K562 (cell line): Measurements from ENCODE around the gene ZFAND2A. TPM values are rescaled to one million over a fixed set of nuclear protein-coding genes. Genes with fewer than 3 reads are reported as not detected.

Source experiments
- ATAC-seq: fragments of 200-7000 bp; cut with Tn5 transposase; 3 replicates; pipeline ENCODE4 v1.9.1; 2020; ENCODE audit warnings: moderate library complexity
- BruUV-seq: library from RNA; stranded (reverse); fragments of 400-500 nt; replicated peaks from 2 replicates; lab custom pipeline; 2021; lab: Mats Ljungman, UMichigan
- CTCF ChIA-PET: fragments of 300-600 bp; formaldehyde crosslinking; extraction: SDS; loops from one replicate; lab custom pipeline; 2021; ENCODE audit warnings: low intra/inter-chr PET ratio; lab: Yijun Ruan, JAX
- POLR2A ChIA-PET: fragments of 300-600, 350-650 bp; sonication (Branson Sonifier 250); formaldehyde crosslinking; extraction: SDS; loops from one replicate; lab custom pipeline; 2021; ENCODE audit warnings: antibody characterized with exemption, inconsistent platforms; lab: Yijun Ruan, JAX
- DNase-seq, 4 experiments: peaks; one replicate each; pipeline versions ENCODE4 v3.0.0 to v3.0.0-alpha.2; 2011 to 2018; ENCODE audit warnings: low spot score in 3 of 4, mixed read lengths in 3 of 4; ENCODE audit errors: extremely low read depth in 1 of 4
- FAIRE-seq: peaks from 2 replicates; lab custom pipeline; 2011; peaks lifted over from hg19 to GRCh38; lab: Jason Lieb, UNC
- H2AFZ ChIP-seq: 2 replicates; pipeline ENCODE4 v1.6.0; 2011; ENCODE audit warnings: low read depth, low read length, control low read depth, inconsistent platforms
- H3K27ac ChIP-seq: fragments of 200-600 bp; 3 replicates; pipeline ENCODE4 v1.8.0; 2011; ENCODE audit warnings: low read depth, mild to moderate bottlenecking, control low read depth, inconsistent platforms, low read length, moderate library complexity, mixed read lengths; ENCODE audit errors: extremely low read depth
- H3K27me3 ChIP-seq, 2 experiments: fragments of 300-600 bp in 1 of 2; 2 replicates in 1 of 2; 3 replicates in 1 of 2; pipeline versions ENCODE4 v1.6.0 to v1.8.0; 2011; ENCODE audit warnings: inconsistent platforms in 2 of 2, low read length in 2 of 2, mild to moderate bottlenecking in 1 of 2, mixed read lengths in 1 of 2, moderate library complexity in 1 of 2; ENCODE audit not compliant: control insufficient read depth in 2 of 2, insufficient read depth in 2 of 2
- H3K36me3 ChIP-seq: fragments of 300-600 bp; 3 replicates; pipeline ENCODE4 v1.8.0; 2011; ENCODE audit warnings: mild to moderate bottlenecking, low read length, inconsistent platforms; ENCODE audit not compliant: control insufficient read depth, insufficient read depth
- H3K4me1 ChIP-seq, 2 experiments: fragments of 200-600 bp in 1 of 2; replicated peaks in 1 of 2; 2 replicates in 1 of 2; 3 replicates in 1 of 2; pipeline versions ENCODE4 v1.5.1 to v1.8.0; 2011; ENCODE audit warnings: inconsistent platforms in 2 of 2, low read length in 2 of 2, mild to moderate bottlenecking in 1 of 2, mixed read lengths in 1 of 2, moderate library complexity in 1 of 2; ENCODE audit not compliant: control insufficient read depth in 2 of 2, insufficient read depth in 2 of 2
- H3K4me2 ChIP-seq: 2 replicates; pipeline ENCODE4 v1.6.1; 2011; ENCODE audit warnings: low read length, control low read depth, inconsistent platforms, mixed read lengths; ENCODE audit not compliant: insufficient read depth
- H3K4me3 ChIP-seq: fragments of 200-600 bp; sonication (generic), shearing (Covaris generic); 2 replicates; pipeline ENCODE4 v1.5.1; 2016; ENCODE audit warnings: control low read depth, inconsistent platforms
- H3K79me2 ChIP-seq: fragments of 200-600 bp; 3 replicates; pipeline ENCODE4 v1.8.0; 2011; ENCODE audit warnings: low read length, inconsistent platforms; ENCODE audit not compliant: control insufficient read depth, insufficient read depth
- H3K9ac ChIP-seq, 2 experiments: 2 replicates each; pipeline versions ENCODE4 v1.6.0 to v1.6.1; 2011; ENCODE audit warnings: low read depth in 2 of 2, low read length in 2 of 2, control low read depth in 1 of 2, inconsistent platforms in 1 of 2, mild to moderate bottlenecking in 1 of 2, mixed read lengths in 1 of 2; ENCODE audit not compliant: insufficient read depth in 1 of 2
- H3K9me1 ChIP-seq: one replicate; pipeline ENCODE4 v1.6.0; 2011; ENCODE audit warnings: inconsistent platforms, mild to moderate bottlenecking, low read length, moderate library complexity; ENCODE audit not compliant: control insufficient read depth, insufficient read depth
- H3K9me3 ChIP-seq: replicated peaks from 2 replicates; pipeline ENCODE4 v1.5.1; 2011; ENCODE audit warnings: low read depth, low read length, inconsistent platforms; ENCODE audit not compliant: control insufficient read depth, insufficient read depth
- H4K20me1 ChIP-seq: replicated peaks from 2 replicates; pipeline ENCODE4 v1.6.1; 2011; ENCODE audit warnings: low read length, inconsistent platforms, mixed read lengths; ENCODE audit not compliant: control insufficient read depth, insufficient read depth
- ATF3 ChIP-seq, 2 experiments: fragments of 450-650 bp in 1 of 2; sonication (generic) in 1 of 2; formaldehyde crosslinking in 1 of 2; IDR thresholded peaks in 1 of 2; conservative IDR thresholded peaks in 1 of 2; 2 replicates each; pipeline versions ENCODE4 v1.6.1 to v1.8.1; 2016 to 2023; ENCODE audit warnings: mild to moderate bottlenecking in 2 of 2, moderate library complexity in 2 of 2, inconsistent platforms in 1 of 2, missing genetic modification reagents in 1 of 2
- CLOCK ChIP-seq: fragments of 250-450 bp; sonication (Bioruptor Pico); IDR thresholded peaks from 2 replicates; pipeline ENCODE4 v1.4.0; 2020; ENCODE audit warnings: mild to moderate bottlenecking, moderate library complexity, borderline replicate concordance
- CREB3L1 ChIP-seq: fragments of 450-650 bp; IDR thresholded peaks from 2 replicates; pipeline ENCODE4 v1.6.1; 2014; ENCODE audit warnings: low read depth, mild to moderate bottlenecking, moderate library complexity, borderline replicate concordance
- EGR1 ChIP-seq: fragments of 450-650 bp; conservative IDR thresholded peaks from 2 replicates; pipeline ENCODE4 v1.6.1; 2017; ENCODE audit warnings: mild to moderate bottlenecking
- ELF1 ChIP-seq: fragments of 200-800 bp; sonication (Bioruptor generic); IDR thresholded peaks from 2 replicates; pipeline ENCODE4 v1.6.1; 2016; ENCODE audit warnings: missing genetic modification characterization, missing compliant biosample characterization
- ETV1 ChIP-seq: fragments of 450-650 bp; conservative IDR thresholded peaks from 2 replicates; pipeline ENCODE4 v1.6.1; 2016; ENCODE audit warnings: missing genetic modification characterization, control low read depth, low read depth, missing compliant biosample characterization
- HLTF ChIP-seq: fragments of 450-650 bp; IDR thresholded peaks from 2 replicates; pipeline ENCODE4 v1.6.1; 2016
- LARP7 ChIP-seq: fragments of 450-650 bp; IDR thresholded peaks from 2 replicates; pipeline ENCODE4 v1.6.1; 2016
- MNT ChIP-seq, 2 experiments: fragments of 450-650 bp; conservative IDR thresholded peaks; 2 replicates each; pipeline ENCODE4 v1.6.1; 2017; ENCODE audit warnings: mild to moderate bottlenecking in 2 of 2, moderate library complexity in 2 of 2
- POLR2A ChIP-seq: fragments of 450-650 bp; conservative IDR thresholded peaks from 2 replicates; pipeline ENCODE4 v1.6.1; 2016
- ZNF146 ChIP-seq: IDR thresholded peaks from one replicate; pipeline ENCODE4 v1.6.1; 2018; ENCODE audit warnings: missing compliant biosample characterization; ENCODE audit not compliant: unreplicated experiment
- ZNF23 ChIP-seq: fragments of 250-450 bp; sonication (Bioruptor Pico); IDR thresholded peaks from 2 replicates; pipeline ENCODE4 v1.4.0; 2020; ENCODE audit warnings: mild to moderate bottlenecking
- ZNF766 ChIP-seq: fragments of 200-800 bp; sonication (Bioruptor generic); conservative IDR thresholded peaks from 2 replicates; pipeline ENCODE4 v1.6.1; 2016; ENCODE audit warnings: missing genetic modification characterization, missing compliant biosample characterization
- WGBS: fragments of 100-300 bp; shearing (Covaris generic); methylation state at CpG from one replicate; pipeline ENCODE4 v1.1.6; 2016; ENCODE audit warnings: low coverage, mixed read lengths; ENCODE audit not compliant: insufficient coverage; ENCODE audit errors: missing lambda C conversion rate; 5-methylcytosine and 5-hydroxymethylcytosine counted together
- in situ Hi-C: fragments of 300-500 bp; cut with MboI; formaldehyde crosslinking; loops from 4 replicates; pipeline ENCODE4 v1.15.0; 2018; ENCODE audit warnings: inconsistent platforms, mixed read lengths
- intact Hi-C: fragments of 100-400 bp; cut with micrococcal nuclease; formaldehyde crosslinking; loops from 2 replicates; pipeline ENCODE4 v1.14.2; 2022
- polyA plus RNA-seq, 8 experiments: library from polyadenylated mRNA; depleted of rRNA in 4 of 8; stranded (reverse) in 5 of 8; unstranded in 3 of 8; fragments of >200 nt; fragmentation: Nextera tagmentation in 2 of 8; fragmentation: Illumina TruSeq in 1 of 8; extraction: Ambion mirVana in 2 of 8; extraction: Trizol in 1 of 8; gene quantifications; 2 replicates each; pipeline versions ENCODE4 v1.2.1 to v1.2.3, GENCODE V29; 2011 to 2014; ENCODE audit warnings: inconsistent platforms in 1 of 8, missing spikeins in 1 of 8
- total RNA-seq, 7 experiments: library from RNA; depleted of rRNA in 6 of 7; stranded (reverse); fragments of >200 nt in 6 of 7; fragmentation: Illumina TruSeq in 2 of 7; extraction: Trizol in 2 of 7; gene quantifications; 2 replicates each; pipeline versions ENCODE4 v1.2.1 to v1.2.3, GENCODE V29; 2011 to 2021; ENCODE audit warnings: low replicate concordance in 1 of 7

Gene ZFAND2A
- total and polyA plus RNA-seq, 9 of the 15 experiments (the other 6 are each of a cell fraction or from before 2014, with no cell fraction given), result 16.8 to 56.8 (median 26.1) TPM

GRCh38 chr7:1175967-1176851 is 16.2 kb upstream of the ZFAND2A start:
- Histone ChIP-seq H3K9me3 (peaks cover 5% of the 10 kb centered on the region), H3K36me3 (no peaks in the 10 kb centered on the region), H3K79me2 (no peaks in the 10 kb centered on the region), H3K9ac (peak overlapping the region; percentile 23 to 84; a peak in 3 of 4 replicates), H3K4me2 (peak overlapping the region; percentile 84), H3K4me1 (peaks cover 9 to 25% of the 10 kb centered on the region in 2 experiments), H3K27me3 (peaks cover 12 to 21% of the 10 kb centered on the region in 2 experiments; a peak in 4 of 5 replicates), H3K9me1 (no peaks in the 10 kb centered on the region), H2AFZ (peak overlapping the region; percentile 99), H3K4me3 (peak overlapping the region; percentile 14), H4K20me1 (no peaks in the 10 kb centered on the region), H3K27ac (peak overlapping the region; percentile 54; the same call in 2 of the 3 replicates)
- intact Hi-C loops, result loop anchor here (1.0 to 10.0 kb wide), 4 partner anchors 89 to 851 kb away; no protein-coding TSS in a partner anchor
- WGBS, result 10% methylated on average over 40 of the region's 44 CpGs
- ChIA-PET CTCF (interaction anchor here (1.1 to 3.6 kb wide), 3 partner anchors 89 to 911 kb away, joined by 3 to 37 read pairs (median 4); no protein-coding TSS in a partner anchor), POLR2A (interaction anchor here (0.8 to 1.6 kb wide), 7 partner anchors 10 to 209 kb away, joined by 3 to 6 read pairs (median 4); partner anchors contain the start of gene COX19)
- in situ Hi-C loops, result loop anchor here (5.0 kb wide), 1 partner anchor 89 kb away; the partner anchor contains the start of gene GPER1
- ATAC-seq, result peak; percentile 95
- FAIRE-seq, result peak; percentile 95
- DNase-seq, result peak; percentile 79 to 90 (median 82)
- BruUV-seq, result no TSS peak
- TF ChIP-seq LARP7 (no peak), ATF3 (IDR thresholded peaks at IDR 0.05) (peak; percentile 45), ATF3 (CRISPR knock-in tag; conservative IDR thresholded peaks at IDR 0.05) (0 out of 2 replicates have a peak, but pooled peaks have one; percentile 74), ZNF766 (CRISPR knock-in tag) (peak; percentile 96), CREB3L1 (peak; percentile 62; the same call in 1 of the 2 replicates), POLR2A (0 out of 2 replicates have a peak, but pooled peaks have one; percentile 32), CLOCK (CRISPR knock-in tag) (no peak), ZNF146 (CRISPR knock-in tag) (no peak), HLTF (peak; percentile 24; the same call in 1 of the 2 replicates), ETV1 (tag) (peak; percentile 68), ZNF23 (CRISPR knock-in tag) (no peak), EGR1 (peak; percentile 81), MNT (conservative IDR thresholded peaks at IDR 0.05) (peak; percentile 74 to 76), ELF1 (tag) (peak; percentile 78)
